Measurements from ENCODE around the gene SPPL3. TPM values are rescaled to one million over a fixed set of nuclear protein-coding genes. Genes with fewer than 3 reads are reported as not detected.

The SPPL3 gene
- total RNA-seq, 1 donor from 2014 or later, result 44.1 TPM

DNA sequence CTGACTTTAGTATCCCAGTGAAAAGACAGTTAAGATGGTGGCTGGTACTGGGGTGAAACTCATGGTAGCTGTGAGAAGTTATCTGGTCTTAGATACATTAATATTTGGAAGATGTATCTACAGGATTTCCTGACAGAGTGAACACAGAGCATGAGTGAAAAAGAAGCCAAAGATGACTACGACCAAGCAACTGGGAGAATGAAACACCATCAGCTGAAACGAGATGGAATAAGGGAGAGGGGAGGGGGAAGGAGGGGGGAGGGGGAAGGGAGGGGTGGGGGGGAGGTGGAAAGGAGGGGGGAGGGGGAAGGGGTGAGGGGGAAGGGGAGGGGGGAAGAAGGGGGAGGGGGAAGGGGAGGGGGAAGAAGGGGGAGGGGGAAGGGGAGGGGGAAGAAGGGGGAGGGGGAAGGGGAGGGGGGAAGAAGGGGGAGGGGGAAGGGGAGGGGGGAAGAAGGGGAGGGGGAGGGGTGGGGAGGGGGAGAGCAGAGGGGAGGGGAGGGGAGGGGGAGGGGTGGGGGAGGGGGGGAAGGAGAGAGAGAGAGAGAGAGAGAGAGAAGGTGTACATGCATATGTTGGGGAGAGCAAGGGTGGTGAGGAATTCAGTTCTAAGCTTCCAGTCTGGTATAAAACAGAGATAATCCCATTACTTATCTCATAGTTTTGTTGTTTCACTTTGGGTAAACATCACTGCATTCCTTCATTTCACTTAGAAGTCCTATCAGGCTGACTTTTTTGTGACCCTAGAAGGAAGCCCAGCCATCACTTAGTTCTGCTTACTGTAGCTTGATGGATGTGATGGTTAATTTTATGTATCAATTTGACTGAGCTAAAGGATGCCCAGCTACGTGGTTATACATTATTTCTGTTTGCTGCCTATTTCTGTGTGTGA, 73.9 kb downstream of the SPPL3 start:
- Histone ChIP-seq H3K27me3 (no peaks in the 10 kb centered on the region), H3K4me1 (peaks cover 36% of the 10 kb centered on the region), H3K36me3 (no peaks in the 10 kb centered on the region), H3K27ac (no peak overlapping the region), H3K9me3 (no peaks in the 10 kb centered on the region), H3K4me3 (no peak overlapping the region)
- intact Hi-C loops (cut with DNase I), result no loop called here
- no peak for DNase-seq
- no peak for ATAC-seq
- TF ChIP-seq, protein P1, sequence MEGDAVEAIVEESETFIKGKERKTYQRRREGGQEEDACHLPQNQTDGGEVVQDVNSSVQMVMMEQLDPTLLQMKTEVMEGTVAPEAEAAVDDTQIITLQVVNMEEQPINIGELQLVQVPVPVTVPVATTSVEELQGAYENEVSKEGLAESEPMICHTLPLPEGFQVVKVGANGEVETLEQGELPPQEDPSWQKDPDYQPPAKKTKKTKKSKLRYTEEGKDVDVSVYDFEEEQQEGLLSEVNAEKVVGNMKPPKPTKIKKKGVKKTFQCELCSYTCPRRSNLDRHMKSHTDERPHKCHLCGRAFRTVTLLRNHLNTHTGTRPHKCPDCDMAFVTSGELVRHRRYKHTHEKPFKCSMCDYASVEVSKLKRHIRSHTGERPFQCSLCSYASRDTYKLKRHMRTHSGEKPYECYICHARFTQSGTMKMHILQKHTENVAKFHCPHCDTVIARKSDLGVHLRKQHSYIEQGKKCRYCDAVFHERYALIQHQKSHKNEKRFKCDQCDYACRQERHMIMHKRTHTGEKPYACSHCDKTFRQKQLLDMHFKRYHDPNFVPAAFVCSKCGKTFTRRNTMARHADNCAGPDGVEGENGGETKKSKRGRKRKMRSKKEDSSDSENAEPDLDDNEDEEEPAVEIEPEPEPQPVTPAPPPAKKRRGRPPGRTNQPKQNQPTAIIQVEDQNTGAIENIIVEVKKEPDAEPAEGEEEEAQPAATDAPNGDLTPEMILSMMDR (IDR thresholded peaks at IDR 0.05), result no peak

DNA sequence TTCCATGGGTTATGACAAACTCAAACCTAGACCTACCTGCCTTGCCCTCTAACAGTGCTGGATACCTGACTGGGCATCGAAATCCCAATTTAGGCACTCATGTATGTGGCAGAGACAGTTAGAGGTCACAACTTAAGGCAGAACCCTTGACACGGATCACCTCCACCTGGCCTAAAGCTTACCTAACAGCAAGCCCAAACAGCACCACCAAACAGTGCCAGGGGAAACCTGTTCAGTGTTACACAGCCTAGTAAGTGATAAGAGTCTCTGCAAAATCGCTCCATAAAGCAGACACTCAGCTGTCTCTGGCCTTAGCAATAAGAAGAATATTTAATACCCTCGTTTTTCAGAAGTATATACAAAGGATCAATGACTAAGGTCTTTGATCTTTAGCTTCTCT, 77.8 kb downstream of the SPPL3 start:
- no peak for DNase-seq
- intact Hi-C loops (cut with DNase I), result no loop called here
- Histone ChIP-seq H3K27ac (no peak overlapping the region), H3K36me3 (no peaks in the 10 kb centered on the region), H3K27me3 (no peaks in the 10 kb centered on the region), H3K4me3 (no peak overlapping the region), H3K4me1 (peaks cover 14% of the 10 kb centered on the region), H3K9me3 (no peaks in the 10 kb centered on the region)
- peak; percentile 26 for ATAC-seq
- TF ChIP-seq, protein P1 (IDR thresholded peaks at IDR 0.05), result no peak

GRCh38 chr12:120825337-120825736, 78.8 kb downstream of the SPPL3 start:
- H3K27me3 ChIP-seq, result no peaks in the 10 kb centered on the region
- no peak overlapping the region for H3K27ac ChIP-seq
- intact Hi-C loops (cut with DNase I), result no loop called here
- no peak for DNase-seq
- ATAC-seq, result no peak
- H3K4me3 ChIP-seq, result no peak overlapping the region
- TF ChIP-seq, protein P1 (IDR thresholded peaks at IDR 0.05), result no peak
- H3K9me3 ChIP-seq, result no peaks in the 10 kb centered on the region
- H3K4me1 ChIP-seq, result peaks cover 13% of the 10 kb centered on the region
- no peaks in the 10 kb centered on the region for H3K36me3 ChIP-seq

- TF ChIP-seq, protein P1 (IDR thresholded peaks at IDR 0.05), result no peak
- H3K4me1 ChIP-seq, result peaks cover 8% of the 10 kb centered on the region
- ATAC-seq (no peak), DNase-seq (no peak)
- intact Hi-C loops (cut with DNase I), result no loop called here
- no peak overlapping the region for H3K4me3 ChIP-seq
- H3K36me3 ChIP-seq, result no peaks in the 10 kb centered on the region
- H3K27ac ChIP-seq, result no peak overlapping the region
- no peaks in the 10 kb centered on the region for H3K27me3 ChIP-seq
- H3K9me3 ChIP-seq, result no peaks in the 10 kb centered on the region
Measured at GRCh38 chr12:120822832-120823503, 81.2 kb downstream of the SPPL3 start.

DNA sequence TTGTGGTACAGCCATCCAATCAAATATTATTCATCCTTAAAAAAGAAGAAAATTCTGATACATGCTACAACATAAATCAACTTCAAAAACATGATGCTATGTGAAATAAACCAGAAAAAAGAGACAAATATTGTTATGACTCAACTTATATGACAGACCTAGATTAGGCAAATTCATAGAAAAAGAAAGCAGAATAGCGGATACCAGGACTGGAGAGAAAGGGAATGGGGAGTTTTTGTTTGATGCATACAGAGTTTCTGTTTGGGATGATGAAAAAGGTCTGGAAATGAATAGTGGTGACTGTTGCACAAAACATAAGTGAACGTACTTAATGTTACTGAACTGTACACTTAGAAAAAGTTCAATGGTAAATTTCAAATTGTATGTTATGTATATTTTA, 82.3 kb downstream of the SPPL3 start:
- no peak for DNase-seq
- no peak overlapping the region for H3K4me3 ChIP-seq

More for the DNA sequence above, 82.3 kb downstream of the SPPL3 start:
- no peaks in the 10 kb centered on the region for H3K9me3 ChIP-seq
- H3K4me1 ChIP-seq, result peaks cover 8% of the 10 kb centered on the region
- ATAC-seq, result no peak
- intact Hi-C loops (cut with DNase I), result no loop called here
- H3K27ac ChIP-seq, result no peak overlapping the region
- TF ChIP-seq, protein P1 (IDR thresholded peaks at IDR 0.05), result no peak
- H3K27me3 ChIP-seq, result no peaks in the 10 kb centered on the region
- no peaks in the 10 kb centered on the region for H3K36me3 ChIP-seq
